ENCODE data around the gene CLIP1.
A peak's percentile ranks its signal among the peaks of the same experiment; 100 is the strongest.
"Not testable (repeated sequence)": the region's sequence is repeated elsewhere in the genome, so short reads cannot be mapped to it uniquely, and the experiment has no call there.

CLIP1 gene

GRCh38 chr12:122421821-122422729 is at the start of gene CLIP1:
CLIP1 (minus strand) TSS chr12:122422669; CDS start chr12:122380452, 42,217 bp downstream.
- Histone ChIP-seq H3K36me3 (ENCODE audit: control insufficient read depth, insufficient read depth, low read length) (no peaks in the 10 kb centered on the region), H3K4me3 (replicated peaks; ENCODE audit: low read depth, low read length) (peak within 1 kb of the TSS; percentile 87), H3K27me3 (replicated peaks; ENCODE audit: control insufficient read depth, insufficient read depth, low read length) (no peaks in the 10 kb centered on the region)
- TF ChIP-seq, protein P1, sequence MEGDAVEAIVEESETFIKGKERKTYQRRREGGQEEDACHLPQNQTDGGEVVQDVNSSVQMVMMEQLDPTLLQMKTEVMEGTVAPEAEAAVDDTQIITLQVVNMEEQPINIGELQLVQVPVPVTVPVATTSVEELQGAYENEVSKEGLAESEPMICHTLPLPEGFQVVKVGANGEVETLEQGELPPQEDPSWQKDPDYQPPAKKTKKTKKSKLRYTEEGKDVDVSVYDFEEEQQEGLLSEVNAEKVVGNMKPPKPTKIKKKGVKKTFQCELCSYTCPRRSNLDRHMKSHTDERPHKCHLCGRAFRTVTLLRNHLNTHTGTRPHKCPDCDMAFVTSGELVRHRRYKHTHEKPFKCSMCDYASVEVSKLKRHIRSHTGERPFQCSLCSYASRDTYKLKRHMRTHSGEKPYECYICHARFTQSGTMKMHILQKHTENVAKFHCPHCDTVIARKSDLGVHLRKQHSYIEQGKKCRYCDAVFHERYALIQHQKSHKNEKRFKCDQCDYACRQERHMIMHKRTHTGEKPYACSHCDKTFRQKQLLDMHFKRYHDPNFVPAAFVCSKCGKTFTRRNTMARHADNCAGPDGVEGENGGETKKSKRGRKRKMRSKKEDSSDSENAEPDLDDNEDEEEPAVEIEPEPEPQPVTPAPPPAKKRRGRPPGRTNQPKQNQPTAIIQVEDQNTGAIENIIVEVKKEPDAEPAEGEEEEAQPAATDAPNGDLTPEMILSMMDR (IDR thresholded peaks at IDR 0.05; ENCODE audit: insufficient read depth, low read length, poor library complexity, severe bottlenecking): peak; percentile 59
- DNase-seq (ENCODE audit: extremely low read depth, insufficient read length): peak; percentile 82

DNA sequence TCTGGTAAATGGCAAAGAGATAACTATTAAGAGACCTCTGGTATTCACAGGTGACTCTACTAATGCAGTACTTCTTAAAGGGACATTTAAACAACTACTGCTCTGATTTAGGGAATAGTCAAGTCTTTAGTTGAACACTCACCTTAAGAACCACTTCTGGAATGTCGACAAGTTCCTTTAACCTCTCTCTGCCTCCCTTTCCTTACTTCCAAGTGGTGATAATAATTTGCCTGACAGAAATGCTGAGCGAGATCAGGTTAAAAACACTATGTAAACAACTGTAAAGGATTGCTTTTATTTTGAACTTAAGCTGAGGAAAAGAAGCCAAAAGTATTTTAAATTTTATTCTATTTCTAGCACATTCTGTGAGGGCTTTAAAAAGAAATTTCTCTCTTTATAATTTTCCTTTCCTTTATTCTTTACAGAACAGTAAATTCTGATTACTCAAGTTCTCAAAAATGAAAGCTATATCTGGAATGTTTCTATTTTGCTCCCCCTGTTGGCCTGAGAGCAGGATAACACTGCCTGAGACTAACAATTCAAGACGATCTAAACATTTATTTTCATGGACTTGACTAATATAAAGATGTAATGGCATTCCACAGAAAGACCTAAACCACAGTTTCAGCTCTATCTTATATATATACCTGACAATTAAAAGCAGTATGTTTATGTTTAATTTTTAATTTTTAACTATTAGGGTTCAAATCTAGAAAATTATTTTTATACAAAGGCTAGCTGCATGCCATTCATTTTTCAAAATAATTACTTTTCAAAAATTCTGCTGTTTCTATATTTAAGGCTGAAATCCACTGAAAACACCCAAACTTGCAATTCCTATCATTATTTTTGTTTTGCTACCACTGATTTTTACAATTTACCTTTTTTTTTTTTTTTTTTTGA is 49.1 kb upstream of the CLIP1 start:
- no peaks in the 10 kb centered on the region for H3K27me3 ChIP-seq (replicated peaks; ENCODE audit: control insufficient read depth, insufficient read depth, low read length)
- peaks cover 16% of the 10 kb centered on the region for H3K36me3 ChIP-seq (ENCODE audit: control insufficient read depth, insufficient read depth, low read length)
- DNase-seq (ENCODE audit: extremely low read depth, insufficient read length): no peak
- H3K4me3 ChIP-seq (replicated peaks; ENCODE audit: low read depth, low read length): no peak overlapping the region
- TF ChIP-seq, protein P1 (IDR thresholded peaks at IDR 0.05; ENCODE audit: insufficient read depth, low read length, poor library complexity, severe bottlenecking): peak; percentile 73

- H3K4me3 ChIP-seq (replicated peaks; ENCODE audit: low read depth, low read length); H3K27me3 ChIP-seq (replicated peaks; ENCODE audit: control insufficient read depth, insufficient read depth, low read length); DNase-seq (ENCODE audit: extremely low read depth, insufficient read length): not testable (repeated sequence)
- peaks cover 11% of the 10 kb centered on the region for H3K36me3 ChIP-seq (ENCODE audit: control insufficient read depth, insufficient read depth, low read length)
Observed at GRCh38 chr12:122470576-122470975, 48.1 kb upstream of the CLIP1 start.

GRCh38 chr12:122469856-122470255 is 47.4 kb upstream of the CLIP1 start:
- not testable (repeated sequence) for H3K4me3 ChIP-seq (replicated peaks; ENCODE audit: low read depth, low read length)

DNA sequence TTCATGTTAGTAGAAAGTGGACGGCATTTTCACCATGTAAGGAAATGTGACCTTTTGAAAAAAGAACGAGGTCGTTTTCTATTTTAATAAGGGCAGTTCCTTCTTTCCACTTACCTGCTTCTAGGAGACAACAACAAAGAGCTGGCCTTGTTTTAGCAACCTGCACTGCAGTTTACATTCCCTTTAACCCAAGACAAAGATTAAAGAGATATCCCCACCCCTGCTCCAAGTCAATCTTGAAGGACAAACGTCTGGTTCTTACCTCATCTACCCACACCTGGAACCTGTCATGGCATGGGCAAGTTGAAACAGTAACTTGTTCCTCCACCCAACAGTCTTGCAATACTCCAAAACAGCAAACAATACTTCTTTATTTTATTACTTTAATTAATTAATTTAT is 45.5 kb upstream of the CLIP1 start:
- Histone ChIP-seq H3K4me3 (replicated peaks; ENCODE audit: low read depth, low read length) (no peak overlapping the region), H3K27me3 (replicated peaks; ENCODE audit: control insufficient read depth, insufficient read depth, low read length) (no peaks in the 10 kb centered on the region), H3K36me3 (ENCODE audit: control insufficient read depth, insufficient read depth, low read length) (peaks cover 2% of the 10 kb centered on the region)
- TF ChIP-seq, protein P1 (IDR thresholded peaks at IDR 0.05; ENCODE audit: insufficient read depth, low read length, poor library complexity, severe bottlenecking): no peak
- DNase-seq (ENCODE audit: extremely low read depth, insufficient read length): no peak

More at GRCh38 chr12:122469856-122470255, 47.4 kb upstream of the CLIP1 start:
- not testable (repeated sequence) for H3K36me3 ChIP-seq (ENCODE audit: control insufficient read depth, insufficient read depth, low read length); H3K27me3 ChIP-seq (replicated peaks; ENCODE audit: control insufficient read depth, insufficient read depth, low read length); DNase-seq (ENCODE audit: extremely low read depth, insufficient read length)

GRCh38 chr12:122464317-122465042 is 42.0 kb upstream of the CLIP1 start:
- not testable (repeated sequence) for DNase-seq (ENCODE audit: extremely low read depth, insufficient read length); H3K4me3 ChIP-seq (replicated peaks; ENCODE audit: low read depth, low read length); H3K36me3 ChIP-seq (ENCODE audit: control insufficient read depth, insufficient read depth, low read length); H3K27me3 ChIP-seq (replicated peaks; ENCODE audit: control insufficient read depth, insufficient read depth, low read length)

All from GM06990 (cell line).